Esophagus mucosa (tissue), 1 donor: ENCODE measurements around the gene CNOT10. TPM values are rescaled to one million over a fixed set of nuclear protein-coding genes. Genes with fewer than 3 reads are reported as not detected.
"Not testable (repeated sequence)": the region's sequence is repeated elsewhere in the genome, so short reads cannot be mapped to it uniquely, and the experiment has no call there.

ENCODE experiments used
- ATAC-seq: fragments of 200-7000 bp; cut with Tn5 transposase; one replicate; pipeline ENCODE4 v1.9.1; 2020
- total RNA-seq: library from RNA; stranded (reverse); gene quantifications from one replicate; pipeline ENCODE4 v1.2.4, GENCODE V29; 2023
- donor health status: DM: yes; HTN: yes; CAD: no.

CNOT10 gene
- 25.7 TPM for total RNA-seq

GRCh38 chr3:32684800-32685542 lies at the start of gene CNOT10:
Gene CNOT10 (plus strand): TSS chr3:32685188. CDS start chr3:32685461, 273 bp downstream.
- ATAC-seq = peak; percentile 100

GRCh38 chr3:32640939-32641338 lies 44.0 kb upstream of the CNOT10 start:
- no peak for ATAC-seq

GRCh38 chr3:32641356-32641755 lies 43.6 kb upstream of the CNOT10 start:
- peak; percentile 33 for ATAC-seq

GRCh38 chr3:32643354-32643753 lies 41.6 kb upstream of the CNOT10 start:
- ATAC-seq = no peak

GRCh38 chr3:32643816-32644215 lies 41.2 kb upstream of the CNOT10 start:
- no peak for ATAC-seq

- ATAC-seq = no peak
Observed at GRCh38 chr3:32644380-32644779, 40.6 kb upstream of the CNOT10 start.

GRCh38 chr3:32646761-32647160 lies 38.2 kb upstream of the CNOT10 start:
- no peak for ATAC-seq

GRCh38 chr3:32652337-32653100 lies 32.5 kb upstream of the CNOT10 start:
- ATAC-seq = not testable (repeated sequence)

GRCh38 chr3:32655167-32655566 lies 29.8 kb upstream of the CNOT10 start:
- no peak for ATAC-seq

GRCh38 chr3:32660634-32661033 lies 24.4 kb upstream of the CNOT10 start:
- no peak for ATAC-seq

GRCh38 chr3:32662647-32663046 lies 22.3 kb upstream of the CNOT10 start:
- no peak for ATAC-seq

- ATAC-seq = not testable (repeated sequence)
Observed at GRCh38 chr3:32664630-32665075, 20.3 kb upstream of the CNOT10 start.

GRCh38 chr3:32667072-32667582 lies 17.9 kb upstream of the CNOT10 start:
- ATAC-seq = no peak

GRCh38 chr3:32669226-32669625 lies 15.8 kb upstream of the CNOT10 start:
- ATAC-seq = not testable (repeated sequence)

- ATAC-seq = not testable (repeated sequence)
Observed at GRCh38 chr3:32673730-32674129, 11.3 kb upstream of the CNOT10 start.

GRCh38 chr3:32675164-32675563 lies 9.8 kb upstream of the CNOT10 start:
- no peak for ATAC-seq

GRCh38 chr3:32675650-32676049 lies 9.3 kb upstream of the CNOT10 start:
- no peak for ATAC-seq

- no peak for ATAC-seq
Observed at GRCh38 chr3:32681811-32682210, 3.2 kb upstream of the CNOT10 start.

- ATAC-seq = no peak
Observed at GRCh38 chr3:32684029-32684799, 774 bp upstream of the CNOT10 start.

- ATAC-seq = no peak
Observed at GRCh38 chr3:32685543-32686185, 676 bp downstream of the CNOT10 start.

GRCh38 chr3:32686713-32687112 lies 1.7 kb downstream of the CNOT10 start:
- ATAC-seq = no peak

GRCh38 chr3:32691847-32692246 lies 6.9 kb downstream of the CNOT10 start:
- no peak for ATAC-seq
